GM12892 (cell line): ENCODE results near the gene MBNL1.

Experiments used
- POLR2A ChIP-seq: IDR thresholded peaks from 2 replicates; pipeline ENCODE4 v1.6.1; 2011; ENCODE audit warnings: low read depth, low read length, control low read depth
- POLR2AphosphoS5 ChIP-seq: IDR thresholded peaks from 2 replicates; pipeline ENCODE4 v1.6.1; 2011; ENCODE audit warnings: low read depth, low read length, control low read depth
- TAF1 ChIP-seq: IDR thresholded peaks from 2 replicates; pipeline ENCODE4 v1.6.1; 2011; ENCODE audit warnings: low read depth, mild to moderate bottlenecking, control low read depth, low read length, borderline replicate concordance

GRCh38 chr3:152472672-152472954, 203.9 kb downstream of the MBNL1 start:
- TF ChIP-seq TAF1 (no peak), POLR2A (peak; percentile 36; the same call in 1 of the 2 replicates), POLR2AphosphoS5 (no peak)
